Esophagus squamous epithelium (tissue), 4 donors: Measurements from ENCODE around the gene ANK2.

ENCODE experiments used
- CTCF ChIP-seq, 6 experiments: fragments of 450-650 bp in 4 of 6; fragments of 200-600 bp in 2 of 6; sonication (generic) in 2 of 6; IDR thresholded peaks; one replicate each; pipeline ENCODE4 v1.5.1; 2016 to 2019; ENCODE audit warnings: antibody characterized with exemption in 6 of 6, mild to moderate bottlenecking in 4 of 6, moderate library complexity in 4 of 6
- POLR2A ChIP-seq, 4 donors: fragments of 450-650 bp; IDR thresholded peaks; one replicate each; pipeline ENCODE4 v1.6.1; 2017; ENCODE audit warnings: antibody characterized with exemption in 4 of 4, mild to moderate bottlenecking in 4 of 4, moderate library complexity in 3 of 4

- TF ChIP-seq POLR2A (IDR thresholded peaks at IDR 0.05) (no peak), CTCF (IDR thresholded peaks at IDR 0.05) (no peak)
Observed at GRCh38 chr4:113325876-113326615, 276.6 kb downstream of the ANK2 start.
